NOMO-1 treated with dmso at 0.1 percent for 144 hours (cell line): ENCODE data around the gene GNA12.

Experiments
- DNase-seq: peaks from one replicate; lab custom pipeline; 2025; ENCODE audit not compliant: unreplicated experiment; lab: John Stamatoyannopoulos, UW

GNA12 gene

DNA sequence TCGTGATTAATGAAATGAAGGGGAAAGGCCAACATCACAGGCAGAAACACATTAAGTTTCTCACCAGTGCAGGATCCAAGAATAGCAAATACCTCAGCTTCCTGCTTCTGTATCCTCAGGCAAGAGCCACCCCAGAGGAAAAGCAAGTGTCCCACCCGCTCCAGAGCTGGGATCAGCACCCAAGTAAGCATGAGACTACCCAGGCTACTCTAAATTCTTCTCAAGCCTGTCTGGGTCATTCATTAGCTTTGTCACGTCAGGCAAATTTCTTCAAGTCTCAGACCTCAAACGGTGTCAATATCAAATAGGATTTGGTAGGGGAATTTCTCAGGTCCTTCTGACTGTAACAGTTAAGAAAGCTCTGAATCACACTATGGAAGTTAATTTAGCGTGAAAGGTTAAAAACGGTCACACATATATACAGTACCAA lies 59.0 kb downstream of the GNA12 start:
- DNase-seq: no peak

DNA sequence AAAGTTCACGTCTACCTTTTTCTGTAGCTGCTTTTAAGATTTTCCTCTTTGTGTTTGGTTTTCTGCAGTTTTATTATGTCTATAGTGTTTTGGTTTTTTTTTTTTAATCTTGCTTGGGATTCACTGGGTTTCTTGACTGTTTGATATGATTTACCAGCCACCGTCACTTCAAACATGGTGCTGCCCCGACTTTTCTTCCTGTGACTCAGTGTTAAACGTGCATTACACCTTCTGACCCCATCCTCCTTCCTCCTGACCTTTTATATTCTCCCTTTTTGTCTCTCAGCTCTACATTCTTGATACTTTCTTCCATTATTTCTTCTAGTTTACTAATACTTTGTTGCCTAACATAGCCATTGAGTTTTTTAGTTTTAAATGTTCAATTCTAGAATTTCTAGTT lies 61.5 kb downstream of the GNA12 start:
- no peak for DNase-seq

DNA sequence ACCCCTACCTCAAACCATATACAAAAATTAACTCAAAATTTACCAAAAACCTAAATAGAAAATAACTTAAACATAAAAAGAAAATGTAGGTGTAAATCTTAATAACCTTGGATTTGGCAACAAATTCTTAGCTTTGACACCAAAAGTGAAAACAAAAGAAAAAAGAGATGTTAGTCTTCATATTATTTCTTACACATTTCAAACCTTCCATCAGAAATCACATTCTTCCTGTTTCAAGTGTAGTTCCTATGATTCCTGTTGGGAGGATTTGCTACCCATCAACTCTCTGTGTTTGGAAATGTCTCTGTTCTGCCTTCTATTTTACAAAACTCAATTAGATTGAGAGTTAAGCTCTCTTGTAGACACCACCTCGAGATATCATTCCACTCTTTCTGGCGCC lies 62.0 kb downstream of the GNA12 start:
- no peak for DNase-seq

- DNase-seq: no peak
Measured at GRCh38 chr7:2781636-2782035, 62.5 kb downstream of the GNA12 start.

DNA sequence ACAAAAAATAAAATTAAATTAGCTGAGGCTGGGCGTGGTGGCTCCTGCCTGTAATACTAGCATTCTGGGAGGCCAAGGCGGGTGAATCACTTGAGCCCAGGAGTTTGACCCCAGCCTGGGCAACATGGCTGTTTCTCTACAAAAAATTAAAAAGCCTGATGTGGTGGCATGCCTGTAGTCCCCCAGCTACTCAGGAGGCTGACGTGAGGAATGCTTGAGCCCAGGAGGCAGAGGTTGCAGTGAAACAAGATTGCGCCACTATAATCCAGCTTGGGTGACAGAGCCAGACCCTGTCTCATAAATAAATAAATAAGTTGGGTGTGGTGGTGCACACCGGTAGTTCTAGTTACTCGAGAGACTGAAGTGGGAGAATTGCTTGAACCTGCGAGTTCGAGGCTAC lies 65.1 kb downstream of the GNA12 start:
- no peak for DNase-seq

DNA sequence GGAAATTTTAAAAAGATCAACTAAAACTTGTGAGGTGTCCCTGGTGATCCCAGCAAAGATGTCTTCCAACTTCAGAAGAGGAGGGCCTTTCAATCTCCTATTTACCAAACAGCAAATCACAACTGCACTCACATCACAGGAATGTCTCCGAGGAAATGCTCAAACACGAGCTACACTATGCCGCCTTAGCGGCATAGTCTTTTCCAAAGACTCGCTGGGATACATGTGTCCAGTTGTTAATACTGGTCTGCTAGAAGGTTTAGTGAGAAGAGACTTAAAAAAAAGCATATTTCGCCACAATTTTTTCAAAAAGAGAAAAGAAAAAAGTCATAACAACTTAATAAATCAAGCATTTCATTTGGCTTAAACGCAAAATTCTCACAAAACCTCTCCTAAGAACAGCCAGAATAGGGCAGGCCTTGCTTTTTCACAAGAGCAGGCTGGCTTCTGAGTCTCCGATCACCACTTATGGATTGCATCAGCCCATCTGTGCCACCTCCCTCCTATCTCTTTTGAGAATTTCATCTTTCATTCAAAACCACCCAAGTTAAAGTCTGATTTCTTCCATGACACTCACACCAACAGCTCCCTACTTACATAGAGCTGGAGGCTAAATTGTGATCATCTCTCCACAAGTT lies 66.1 kb downstream of the GNA12 start:
- no peak for DNase-seq

GRCh38 chr7:2776401-2776800 lies 67.7 kb downstream of the GNA12 start:
- no peak for DNase-seq

DNA sequence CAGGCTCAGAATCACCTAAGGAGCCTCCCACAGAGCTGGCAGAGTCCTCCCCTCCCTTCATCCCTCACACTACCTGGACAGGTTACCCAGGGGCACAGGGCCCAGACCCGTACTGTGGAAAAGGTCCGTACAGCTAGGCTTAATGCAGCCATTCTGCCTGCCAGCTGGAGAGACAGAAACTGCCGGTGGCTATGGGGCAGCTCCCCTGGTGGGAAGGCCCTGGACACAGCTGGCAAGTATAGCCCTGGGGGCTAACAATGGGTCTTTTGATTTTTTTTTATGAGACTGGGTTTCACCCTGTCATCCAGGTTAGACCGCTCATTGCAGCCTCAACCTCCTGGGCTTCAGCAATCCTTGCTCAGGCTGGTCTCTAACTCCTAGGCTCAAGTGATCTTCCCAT lies 68.3 kb downstream of the GNA12 start:
- no peak for DNase-seq

DNA sequence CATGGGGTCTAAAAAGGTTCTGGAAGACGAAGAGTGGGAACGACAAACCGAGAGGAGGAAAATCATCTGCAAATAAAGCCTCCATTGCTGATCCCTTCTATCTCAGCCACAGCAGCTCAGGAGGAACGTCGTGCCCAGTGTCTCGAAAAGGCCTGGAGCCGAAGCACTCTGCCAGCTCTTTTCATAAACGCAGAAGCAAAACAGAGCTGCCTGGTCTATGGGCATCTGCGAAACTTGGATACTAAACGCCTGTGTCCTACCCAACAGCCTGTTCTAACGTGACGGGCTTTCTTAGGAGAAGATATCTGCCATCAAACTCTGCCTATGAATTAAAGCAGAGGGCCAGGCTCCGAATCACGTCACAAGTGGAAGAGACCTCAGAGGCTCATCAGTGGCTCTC lies 68.7 kb downstream of the GNA12 start:
- no peak for DNase-seq

GRCh38 chr7:2774935-2775334 lies 69.2 kb downstream of the GNA12 start:
- no peak for DNase-seq

GRCh38 chr7:2774280-2774679 lies 69.8 kb downstream of the GNA12 start:
- no peak for DNase-seq

DNA sequence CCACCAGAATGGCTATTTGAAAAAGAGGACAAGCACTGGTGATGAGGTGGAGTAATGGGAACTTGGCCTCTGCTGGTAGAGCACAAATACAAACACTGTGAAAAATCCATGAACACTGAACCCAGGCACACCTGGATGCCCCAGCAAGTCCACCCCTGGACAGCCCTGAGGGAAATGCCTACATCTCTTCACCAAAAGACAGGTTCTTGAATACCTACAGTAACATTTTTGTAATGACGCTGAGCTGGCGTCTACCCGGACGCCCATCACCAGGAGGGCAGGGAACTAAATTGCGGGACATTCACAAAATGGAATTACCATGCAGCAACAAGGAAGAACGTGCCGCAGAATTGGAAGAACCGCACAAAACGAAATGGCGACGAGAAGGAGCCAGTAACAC lies 70.5 kb downstream of the GNA12 start:
- DNase-seq: no peak

DNA sequence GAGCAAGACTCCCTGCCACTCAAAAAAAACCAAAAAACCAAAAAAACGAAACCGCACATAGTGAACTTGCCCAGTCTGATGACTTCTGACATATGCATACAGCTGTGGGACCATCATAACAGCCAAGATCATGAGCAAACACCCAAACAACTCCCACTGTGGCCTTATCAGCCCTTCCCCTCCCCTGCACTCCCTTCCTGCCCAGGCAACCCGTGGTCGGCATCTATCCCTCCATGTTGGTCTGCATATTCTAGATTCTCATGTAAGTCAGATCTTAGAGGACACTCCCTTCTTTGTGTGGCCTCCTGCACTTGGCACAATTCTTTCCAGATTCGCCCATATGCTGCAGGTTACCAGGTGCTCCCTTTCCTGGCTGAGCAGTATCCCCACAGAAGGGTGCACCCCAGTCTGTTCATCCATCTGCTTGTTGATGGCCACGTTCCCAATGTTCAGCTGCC lies 72.8 kb downstream of the GNA12 start:
- no peak for DNase-seq

- DNase-seq: no peak
Measured at GRCh38 chr7:2764621-2765020, 79.5 kb downstream of the GNA12 start.

DNA sequence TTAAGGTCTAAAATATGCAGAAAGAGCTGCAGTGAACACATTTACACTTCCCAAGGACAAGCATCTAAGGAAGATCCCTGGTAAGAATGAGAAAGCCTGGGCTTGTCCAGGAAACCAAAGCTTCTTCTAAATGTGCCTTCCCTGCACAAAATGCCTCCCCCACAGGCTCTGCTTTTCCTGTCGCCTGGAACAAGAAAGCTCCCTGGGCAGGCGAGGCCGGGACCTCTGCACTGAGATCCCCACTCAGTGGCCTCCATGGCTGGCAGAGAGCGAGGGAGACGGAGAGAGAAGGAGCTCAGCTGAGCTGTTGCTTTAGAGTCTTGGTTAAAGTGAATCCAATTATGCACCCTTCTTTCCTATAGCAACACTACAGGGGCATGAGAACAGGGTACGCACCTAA lies 80.5 kb downstream of the GNA12 start:
- DNase-seq: no peak

DNA sequence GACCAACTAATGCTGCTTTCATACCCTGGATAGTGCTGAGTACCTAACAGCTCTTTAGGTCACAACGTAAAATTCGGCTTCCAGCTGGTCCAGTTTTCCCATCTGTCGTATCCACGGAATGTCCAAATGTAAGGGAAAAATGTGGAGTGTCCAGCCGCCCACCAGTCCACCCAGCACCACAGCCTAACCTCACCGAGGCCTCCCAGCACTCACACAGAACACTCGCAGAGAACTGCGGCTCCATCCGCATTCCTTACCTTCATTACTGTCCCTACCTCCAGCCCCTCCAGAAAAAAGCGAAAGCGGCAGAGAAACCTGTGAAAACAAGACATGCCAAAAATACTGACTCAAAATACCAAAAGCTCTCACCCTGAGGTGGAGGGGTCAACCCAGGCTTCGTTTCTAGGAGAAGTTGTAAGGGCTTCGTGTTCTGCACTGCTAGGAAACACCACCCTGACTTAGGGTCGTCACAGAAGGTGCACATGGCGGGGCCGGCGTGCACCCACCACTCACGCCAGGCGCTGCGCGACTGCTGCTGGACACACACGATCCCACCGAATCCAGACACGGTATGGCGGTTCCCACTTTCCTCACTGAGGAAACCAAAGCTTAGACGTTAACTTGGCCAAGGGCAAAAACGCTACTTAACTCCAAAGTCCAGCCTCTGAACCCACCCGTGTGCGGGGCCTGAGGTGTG lies 82.2 kb downstream of the GNA12 start:
- no peak for DNase-seq

GRCh38 chr7:2761131-2761624 lies 82.9 kb downstream of the GNA12 start:
- no peak for DNase-seq

GRCh38 chr7:2760098-2760889 lies 83.8 kb downstream of the GNA12 start:
- no peak for DNase-seq

- no peak for DNase-seq
Measured at GRCh38 chr7:2759736-2760097, 84.4 kb downstream of the GNA12 start.

DNA sequence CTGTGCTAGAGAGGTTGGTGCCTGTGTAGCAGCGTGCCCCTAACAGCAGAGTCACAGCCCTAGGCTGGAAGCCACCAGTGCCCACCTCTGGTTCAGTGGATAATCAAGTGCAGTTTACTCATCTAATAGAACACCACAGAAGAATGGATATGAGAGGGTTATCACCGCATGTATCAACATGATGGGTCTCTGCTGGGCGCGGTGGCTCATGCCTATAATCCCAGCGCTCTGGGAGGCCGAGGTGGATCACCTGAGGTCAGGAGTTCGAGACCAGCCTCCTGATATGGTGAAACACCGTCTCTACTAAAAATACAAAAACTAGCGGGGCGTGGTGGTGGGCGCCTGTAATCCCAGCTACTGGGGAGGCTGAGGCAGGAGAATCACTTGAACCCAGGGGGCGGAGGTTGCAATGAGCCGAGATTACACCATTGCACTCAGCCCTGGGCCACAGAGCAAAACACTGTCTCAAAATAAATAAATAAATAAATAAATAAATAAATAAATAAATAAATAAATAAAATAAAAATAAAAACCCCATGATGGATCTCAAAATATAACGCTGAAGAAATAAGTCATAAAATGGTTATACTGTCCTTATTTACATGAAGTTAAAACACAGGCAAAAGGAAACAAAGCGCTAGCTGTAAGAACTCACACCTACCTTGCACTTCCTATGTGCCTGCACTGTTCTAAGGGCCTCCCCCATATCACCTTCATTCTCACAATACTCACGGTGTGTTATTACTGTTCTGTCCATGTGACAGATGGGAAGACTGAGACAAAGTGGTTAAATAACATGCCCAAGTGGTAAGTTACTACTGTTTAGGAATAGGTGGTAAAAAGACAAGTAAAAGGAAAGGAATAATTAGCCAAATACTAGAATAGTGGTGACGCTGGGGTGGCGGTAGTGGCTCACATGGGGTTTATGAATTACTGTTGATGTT lies 85.2 kb downstream of the GNA12 start:
- no peak for DNase-seq
